AG09319 (cell line): ENCODE results near the gene WWP2.
A peak's percentile ranks its signal among the peaks of the same experiment; 100 is the strongest.

Experiments
- DNase-seq: peaks from one replicate; pipeline ENCODE4 v3.0.0-alpha.2; 2010; ENCODE audit warnings: low read depth; ENCODE audit errors: extremely low read depth
- CTCF ChIP-seq: IDR thresholded peaks from 2 replicates; pipeline ENCODE4 v1.5.1; 2011; ENCODE audit warnings: low read depth, mild to moderate bottlenecking, inconsistent platforms, low read length, moderate library complexity

Gene WWP2

GRCh38 chr16:69741519-69741918 lies 20.6 kb upstream of the WWP2 start:
- TF ChIP-seq CTCF, result no peak
- no peak for DNase-seq

- DNase-seq, result peak; percentile 27
Observed at GRCh38 chr16:69741951-69742904, 19.9 kb upstream of the WWP2 start.

GRCh38 chr16:69744363-69745231 lies 17.5 kb upstream of the WWP2 start:
- no peak for TF ChIP-seq CTCF
- DNase-seq, result no peak

More at GRCh38 chr16:69741951-69742904, 19.9 kb upstream of the WWP2 start:
- no peak for TF ChIP-seq CTCF

GRCh38 chr16:69745232-69745612 lies 16.9 kb upstream of the WWP2 start:
- DNase-seq, result no peak
- no peak for TF ChIP-seq CTCF

GRCh38 chr16:69745959-69746358 lies 16.2 kb upstream of the WWP2 start:
- no peak for TF ChIP-seq CTCF
- DNase-seq, result no peak

GRCh38 chr16:69747115-69747514 lies 15.0 kb upstream of the WWP2 start:
- no peak for DNase-seq
- no peak for TF ChIP-seq CTCF
